OCI-LY1 (cell line): ENCODE measurements around the gene LRRC71.

Experiments used
- EZH2 ChIP-seq: fragments of 200-600 bp; sonication (generic), shearing (Covaris generic); IDR thresholded peaks from 2 replicates; pipeline ENCODE4 v1.8.0; 2017; ENCODE audit warnings: borderline replicate concordance, mixed run types, mild to moderate bottlenecking, antibody characterized with exemption, low read length, moderate library complexity, mixed read lengths
- TF ChIP-seq, protein P1 (sequence below): fragments of 200-600 bp; sonication (generic), shearing (Covaris generic); IDR thresholded peaks from 2 replicates; pipeline ENCODE4 v1.5.1; 2017; ENCODE audit warnings: mild to moderate bottlenecking, antibody characterized with exemption, low read length, moderate library complexity, mixed read lengths

DNA sequence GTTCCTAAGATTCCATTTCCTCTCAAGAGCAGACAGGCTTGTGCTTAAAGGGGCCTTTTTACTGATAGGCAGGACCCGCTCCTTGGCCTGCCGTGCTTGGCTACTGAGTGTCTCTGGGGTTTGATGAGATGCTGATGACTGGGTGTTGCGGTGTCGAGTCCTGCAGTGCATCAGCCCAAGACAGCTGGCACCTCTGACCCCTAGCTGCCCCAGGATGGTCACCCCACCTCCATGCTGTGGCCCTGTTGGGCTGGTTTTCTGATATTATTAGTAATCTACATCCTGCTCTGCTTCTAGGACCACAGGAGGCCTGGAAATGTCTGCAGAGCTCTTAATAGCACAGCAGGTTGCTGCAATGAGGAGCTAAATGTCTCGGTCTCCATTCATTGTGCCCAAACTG lies 28.7 kb downstream of the LRRC71 start:
- TF ChIP-seq EZH2 = no peak
- TF ChIP-seq, protein P1, sequence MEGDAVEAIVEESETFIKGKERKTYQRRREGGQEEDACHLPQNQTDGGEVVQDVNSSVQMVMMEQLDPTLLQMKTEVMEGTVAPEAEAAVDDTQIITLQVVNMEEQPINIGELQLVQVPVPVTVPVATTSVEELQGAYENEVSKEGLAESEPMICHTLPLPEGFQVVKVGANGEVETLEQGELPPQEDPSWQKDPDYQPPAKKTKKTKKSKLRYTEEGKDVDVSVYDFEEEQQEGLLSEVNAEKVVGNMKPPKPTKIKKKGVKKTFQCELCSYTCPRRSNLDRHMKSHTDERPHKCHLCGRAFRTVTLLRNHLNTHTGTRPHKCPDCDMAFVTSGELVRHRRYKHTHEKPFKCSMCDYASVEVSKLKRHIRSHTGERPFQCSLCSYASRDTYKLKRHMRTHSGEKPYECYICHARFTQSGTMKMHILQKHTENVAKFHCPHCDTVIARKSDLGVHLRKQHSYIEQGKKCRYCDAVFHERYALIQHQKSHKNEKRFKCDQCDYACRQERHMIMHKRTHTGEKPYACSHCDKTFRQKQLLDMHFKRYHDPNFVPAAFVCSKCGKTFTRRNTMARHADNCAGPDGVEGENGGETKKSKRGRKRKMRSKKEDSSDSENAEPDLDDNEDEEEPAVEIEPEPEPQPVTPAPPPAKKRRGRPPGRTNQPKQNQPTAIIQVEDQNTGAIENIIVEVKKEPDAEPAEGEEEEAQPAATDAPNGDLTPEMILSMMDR = no peak
